RWPE1 (cell line): ENCODE measurements around the gene VASP.

Experiments
- CTCF ChIA-PET: fragments of 350-600 bp; sonication (Branson Sonifier 250); formaldehyde crosslinking; extraction: SDS; loops from one replicate; lab custom pipeline; 2021; lab: Yijun Ruan, JAX
- POLR2A ChIA-PET: fragments of 400-600 bp; formaldehyde crosslinking; extraction: SDS; loops from one replicate; lab custom pipeline; 2020; ENCODE audit warnings: antibody characterized with exemption; ENCODE audit not compliant: low non-redundant PET; lab: Yijun Ruan, JAX
- DNase-seq: peaks from one replicate; pipeline ENCODE4 v3.0.0; 2012; ENCODE audit warnings: low spot score
- H3K27ac ChIP-seq: fragments of 450-650 bp; 2 replicates; pipeline ENCODE4 v1.5.1; 2017
- CTCF ChIP-seq: fragments of 450-650 bp; conservative IDR thresholded peaks from 2 replicates; pipeline ENCODE4 v1.5.1; 2017; ENCODE audit warnings: low read depth, mild to moderate bottlenecking

Gene VASP

GRCh38 chr19:45484273-45484945 lies 22.9 kb upstream of the VASP start:
- H3K27ac ChIP-seq = peak overlapping the region; percentile 86
- ChIA-PET CTCF (interaction anchor here (0.6 to 2.0 kb wide), 12 partner anchors 10 to 474 kb away, joined by 3 to 29 read pairs (median 4); partner anchors contain the start of genes FOSB and RTN2), POLR2A (no interaction called here)
- no peak for TF ChIP-seq CTCF
- no peak for DNase-seq

GRCh38 chr19:45485305-45486077 lies 21.8 kb upstream of the VASP start:
- TF ChIP-seq CTCF = peak; percentile 89
- POLR2A ChIA-PET = no interaction called here
- DNase-seq = peak; percentile 80
- CTCF ChIA-PET = interaction anchor here (0.5 to 2.0 kb wide), 21 partner anchors 9 to 476 kb away, joined by 3 to 29 read pairs (median 4); partner anchors contain the start of genes FOSB and RTN2
- H3K27ac ChIP-seq = peak overlapping the region; percentile 86

- no peak for TF ChIP-seq CTCF
- no peak for DNase-seq
- no peak overlapping the region; the same call in 1 of the 2 replicates for H3K27ac ChIP-seq
- CTCF ChIA-PET = interaction anchor here (0.7 to 1.8 kb wide), 4 partner anchors 10 to 1567 kb away, joined by 3 to 11 read pairs (median 6); no protein-coding TSS in a partner anchor
- POLR2A ChIA-PET = no interaction called here
Observed at GRCh38 chr19:45488708-45489107, 18.6 kb upstream of the VASP start.

- no peak for DNase-seq
- CTCF ChIA-PET = interaction anchor here (0.6 to 1.8 kb wide), 4 partner anchors 10 to 154 kb away, joined by 3 to 11 read pairs (median 6); no protein-coding TSS in a partner anchor
- POLR2A ChIA-PET = no interaction called here
- peak overlapping the region; percentile 40 for H3K27ac ChIP-seq
- TF ChIP-seq CTCF = no peak
Observed at GRCh38 chr19:45489216-45489855, 17.9 kb upstream of the VASP start.

GRCh38 chr19:45492137-45492626 lies 15.1 kb upstream of the VASP start:
- CTCF ChIA-PET = no interaction called here
- POLR2A ChIA-PET = no interaction called here
- no peak for DNase-seq
- peak overlapping the region; percentile 26; the same call in 1 of the 2 replicates for H3K27ac ChIP-seq
- TF ChIP-seq CTCF = no peak
